Erythroblast (primary cell): ENCODE data around the gene APP.

Source experiments
- GATA1 ChIP-seq: IDR thresholded peaks from 2 replicates; pipeline ENCODE4 v1.6.1; 2011; ENCODE audit warnings: low read depth, mild to moderate bottlenecking, control low read depth, low read length, moderate library complexity
- POLR2A ChIP-seq: IDR thresholded peaks from 2 replicates; pipeline ENCODE4 v1.6.1; 2011; ENCODE audit warnings: mild to moderate bottlenecking, low read length

DNA sequence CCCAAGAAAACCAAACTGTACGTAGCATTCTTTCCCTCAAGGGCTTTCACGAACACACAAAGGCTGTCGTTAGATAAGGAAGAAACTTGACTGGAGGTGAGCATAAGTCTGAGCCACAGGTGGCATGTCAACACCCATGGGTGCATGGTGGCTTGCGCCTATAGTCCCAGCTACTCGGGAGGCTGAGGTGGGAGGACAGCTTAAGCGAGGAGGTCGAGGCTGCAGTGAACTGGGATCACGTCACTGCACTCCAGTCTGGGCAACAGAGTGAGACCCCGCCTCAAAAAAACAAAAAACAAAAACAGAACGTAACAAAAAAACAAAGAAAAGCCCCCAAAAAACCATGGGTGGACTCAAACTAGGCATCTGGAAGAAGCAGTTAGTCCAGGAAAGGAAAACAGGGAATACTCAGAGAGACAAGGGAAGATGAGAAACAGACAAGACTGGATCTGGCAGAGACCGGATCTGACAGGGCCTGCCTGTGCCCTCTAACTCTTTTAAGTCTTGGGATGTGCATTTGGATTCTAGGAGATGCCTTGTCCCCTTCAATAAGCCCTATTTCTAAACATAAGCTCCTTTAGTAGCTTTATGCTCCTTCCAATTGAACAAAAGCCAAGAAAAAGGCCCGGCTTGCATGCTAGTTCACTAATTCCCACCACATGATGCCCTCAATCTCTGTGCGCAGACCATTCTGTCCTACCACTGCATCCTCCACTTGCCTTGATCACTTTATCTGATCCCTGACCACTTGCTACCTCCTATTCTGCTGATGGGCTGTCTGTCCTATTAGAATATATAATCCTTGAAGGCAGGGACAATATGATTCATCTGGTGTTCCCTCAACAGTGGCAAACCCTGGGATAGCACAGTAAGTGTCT, 73.8 kb downstream of the APP start:
- TF ChIP-seq POLR2A (no peak), GATA1 (no peak)
